ENCODE data around the gene TPPP3.

The TPPP3 gene

GRCh38 chr16:67441271-67441753 is 48.0 kb upstream of the TPPP3 start:
- Histone ChIP-seq H3K27me3 (ENCODE audit: low read depth, low read length) (no peaks in the 10 kb centered on the region), H3K4me1 (ENCODE audit: low read length) (peaks cover 16% of the 10 kb centered on the region), H3K27ac (ENCODE audit: low read length) (no peak overlapping the region), H3K4me2 (ENCODE audit: low read length) (no peak overlapping the region), H4K20me1 (ENCODE audit: insufficient read depth, low read length) (no peaks in the 10 kb centered on the region), H3K4me3 (ENCODE audit: low read length) (no peak overlapping the region), H3K9ac (ENCODE audit: low read length) (no peak overlapping the region), H3K36me3 (replicated peaks; ENCODE audit: low read depth, low read length) (peaks cover 12% of the 10 kb centered on the region), H3K9me3 (ENCODE audit: insufficient read depth, low read length) (no peaks in the 10 kb centered on the region), H3K79me2 (ENCODE audit: low read length) (no peaks in the 10 kb centered on the region), H2AFZ (ENCODE audit: low read depth, low read length) (no peak overlapping the region)
- TF ChIP-seq EZH2phosphoT487 (IDR thresholded peaks at IDR 0.05; ENCODE audit: low read depth) (no peak), CTCF (IDR thresholded peaks at IDR 0.05; ENCODE audit: low read depth, low read length) (no peak)

- Histone ChIP-seq H3K4me3 (ENCODE audit: low read length) (no peak overlapping the region), H3K9ac (ENCODE audit: low read length) (no peak overlapping the region), H3K4me1 (ENCODE audit: low read length) (peaks cover 32% of the 10 kb centered on the region), H2AFZ (ENCODE audit: low read depth, low read length) (no peak overlapping the region), H4K20me1 (ENCODE audit: insufficient read depth, low read length) (peaks cover 9% of the 10 kb centered on the region), H3K4me2 (ENCODE audit: low read length) (no peak overlapping the region), H3K36me3 (replicated peaks; ENCODE audit: low read depth, low read length) (peaks cover 12% of the 10 kb centered on the region), H3K9me3 (ENCODE audit: insufficient read depth, low read length) (no peaks in the 10 kb centered on the region), H3K27me3 (ENCODE audit: low read depth, low read length) (no peaks in the 10 kb centered on the region), H3K27ac (ENCODE audit: low read length) (no peak overlapping the region), H3K79me2 (ENCODE audit: low read length) (no peaks in the 10 kb centered on the region)
- TF ChIP-seq EZH2phosphoT487 (IDR thresholded peaks at IDR 0.05; ENCODE audit: low read depth) (no peak), CTCF (IDR thresholded peaks at IDR 0.05; ENCODE audit: low read depth, low read length) (no peak)
Measured at GRCh38 chr16:67438824-67439393, 45.6 kb upstream of the TPPP3 start.

GRCh38 chr16:67438098-67438791 is 44.9 kb upstream of the TPPP3 start:
- H3K27ac ChIP-seq (ENCODE audit: low read length), result no peak overlapping the region
- H3K9me3 ChIP-seq (ENCODE audit: insufficient read depth, low read length), result no peaks in the 10 kb centered on the region
- TF ChIP-seq CTCF (IDR thresholded peaks at IDR 0.05; ENCODE audit: low read depth, low read length), result no peak
- no peak for TF ChIP-seq EZH2phosphoT487 (IDR thresholded peaks at IDR 0.05; ENCODE audit: low read depth)
- H3K27me3 ChIP-seq (ENCODE audit: low read depth, low read length), result no peaks in the 10 kb centered on the region
- no peak overlapping the region for H2AFZ ChIP-seq (ENCODE audit: low read depth, low read length)
- H3K4me3 ChIP-seq (ENCODE audit: low read length), result no peak overlapping the region
- H3K79me2 ChIP-seq (ENCODE audit: low read length), result no peaks in the 10 kb centered on the region
- H4K20me1 ChIP-seq (ENCODE audit: insufficient read depth, low read length), result peaks cover 9% of the 10 kb centered on the region
- H3K9ac ChIP-seq (ENCODE audit: low read length), result 0 out of 2 replicates have a peak overlapping the region, but pooled peaks have one; percentile 9
- H3K4me1 ChIP-seq (ENCODE audit: low read length), result peaks cover 32% of the 10 kb centered on the region
- peaks cover 12% of the 10 kb centered on the region for H3K36me3 ChIP-seq (replicated peaks; ENCODE audit: low read depth, low read length)
- H3K4me2 ChIP-seq (ENCODE audit: low read length), result peak overlapping the region; percentile 59

- Histone ChIP-seq H3K36me3 (replicated peaks; ENCODE audit: low read depth, low read length) (peaks cover 12% of the 10 kb centered on the region), H3K9me3 (ENCODE audit: insufficient read depth, low read length) (no peaks in the 10 kb centered on the region), H3K4me2 (ENCODE audit: low read length) (peak overlapping the region; percentile 59), H3K4me1 (ENCODE audit: low read length) (peaks cover 32% of the 10 kb centered on the region), H2AFZ (ENCODE audit: low read depth, low read length) (no peak overlapping the region), H3K27me3 (ENCODE audit: low read depth, low read length) (no peaks in the 10 kb centered on the region), H3K4me3 (ENCODE audit: low read length) (no peak overlapping the region), H3K27ac (ENCODE audit: low read length) (no peak overlapping the region), H3K9ac (ENCODE audit: low read length) (0 out of 2 replicates have a peak overlapping the region, but pooled peaks have one; percentile 9), H4K20me1 (ENCODE audit: insufficient read depth, low read length) (peaks cover 9% of the 10 kb centered on the region), H3K79me2 (ENCODE audit: low read length) (no peaks in the 10 kb centered on the region)
- TF ChIP-seq CTCF (IDR thresholded peaks at IDR 0.05; ENCODE audit: low read depth, low read length) (no peak), EZH2phosphoT487 (IDR thresholded peaks at IDR 0.05; ENCODE audit: low read depth) (no peak)
Measured at GRCh38 chr16:67437513-67437912, 44.2 kb upstream of the TPPP3 start.
